Ishikawa (cell line): Measurements from ENCODE around the gene UGT8.

Source experiments
- CEBPB ChIP-seq: IDR thresholded peaks from 2 replicates; pipeline ENCODE4 v1.6.1; 2012
- EGR1 ChIP-seq: IDR thresholded peaks from 2 replicates; pipeline ENCODE4 v1.6.1; 2012
- EP300 ChIP-seq: IDR thresholded peaks from 2 replicates; pipeline ENCODE4 v1.6.1; 2012; ENCODE audit warnings: borderline replicate concordance
- RAD21 ChIP-seq: IDR thresholded peaks from 2 replicates; pipeline ENCODE4 v1.6.1; 2012; ENCODE audit warnings: low read depth
- TAF1 ChIP-seq: IDR thresholded peaks from 2 replicates; pipeline ENCODE4 v1.6.1; 2012; ENCODE audit warnings: low read depth, mild to moderate bottlenecking
- TCF12 ChIP-seq: IDR thresholded peaks from 2 replicates; pipeline ENCODE4 v1.6.1; 2012; ENCODE audit warnings: low read depth
- YY1 ChIP-seq: IDR thresholded peaks from 2 replicates; pipeline ENCODE4 v1.6.1; 2012; ENCODE audit warnings: low read depth
- ZBTB7A ChIP-seq: IDR thresholded peaks from 2 replicates; pipeline ENCODE4 v1.6.1; 2012; ENCODE audit warnings: low read depth
- TF ChIP-seq, protein P1 (sequence below): IDR thresholded peaks from 2 replicates; pipeline ENCODE4 v1.6.1; 2012

DNA sequence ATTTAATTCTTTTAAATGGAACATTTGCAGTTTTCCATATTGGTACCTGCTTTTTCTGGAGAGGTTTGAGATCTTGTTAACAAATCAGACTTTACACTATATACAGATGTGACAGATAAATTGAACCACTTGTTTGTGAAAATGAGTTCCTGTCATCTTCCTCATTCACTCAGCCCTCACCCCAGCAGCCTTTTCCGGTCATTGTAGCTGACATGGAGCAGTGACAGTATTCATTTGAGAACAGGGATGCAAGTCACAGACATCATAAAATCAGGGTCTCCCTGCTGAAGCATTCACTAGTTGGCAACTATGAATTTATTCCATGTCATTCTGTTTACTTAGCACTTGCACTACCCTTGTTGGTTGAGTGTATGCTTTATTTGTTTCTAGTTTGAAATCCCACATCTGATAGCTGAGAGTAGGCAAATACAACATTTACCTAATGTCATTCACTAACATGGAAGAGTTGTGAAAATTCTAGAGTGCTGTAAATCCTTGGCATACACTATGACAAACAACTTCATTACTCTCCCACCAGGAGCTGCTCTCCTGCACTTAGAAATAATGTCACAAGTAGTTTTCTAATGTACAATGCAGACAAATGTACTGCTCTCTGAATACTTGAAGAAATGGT is 78.9 kb downstream of the UGT8 start:
- TF ChIP-seq RAD21 (no peak), EP300 (no peak), YY1 (no peak), TAF1 (no peak), ZBTB7A (no peak), TCF12 (no peak), CEBPB (no peak), EGR1 (no peak)
- TF ChIP-seq, protein P1, sequence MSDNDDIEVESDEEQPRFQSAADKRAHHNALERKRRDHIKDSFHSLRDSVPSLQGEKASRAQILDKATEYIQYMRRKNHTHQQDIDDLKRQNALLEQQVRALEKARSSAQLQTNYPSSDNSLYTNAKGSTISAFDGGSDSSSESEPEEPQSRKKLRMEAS = no peak
